Measurements from ENCODE around the gene TMED6.

TMED6 gene

GRCh38 chr16:69329369-69330285, 22.0 kb downstream of the TMED6 start:
- no peak for DNase-seq (ENCODE audit: low spot score)
- Histone ChIP-seq H3K27ac (peak overlapping the region in 1 of 2 donors; percentile 92), H3K4me3 (peak overlapping the region; percentile 84)
- no peak for TF ChIP-seq CTCF (IDR thresholded peaks at IDR 0.05)

- TF ChIP-seq CTCF (IDR thresholded peaks at IDR 0.05), result no peak
- DNase-seq (ENCODE audit: low spot score), result no peak
- Histone ChIP-seq H3K27ac (no peak overlapping the region), H3K4me3 (peak overlapping the region; percentile 84)
Observed at GRCh38 chr16:69328854-69329316, 22.7 kb downstream of the TMED6 start.

- H3K27ac ChIP-seq, result no peak overlapping the region
- no peak overlapping the region for H3K4me3 ChIP-seq
- no peak for DNase-seq (ENCODE audit: low spot score)
- no peak for TF ChIP-seq CTCF (IDR thresholded peaks at IDR 0.05)
Observed at GRCh38 chr16:69327585-69328310, 23.8 kb downstream of the TMED6 start.

- TF ChIP-seq CTCF (IDR thresholded peaks at IDR 0.05), result no peak
- peak; percentile 64 for DNase-seq (ENCODE audit: low spot score)
- H3K27ac ChIP-seq, result no peak overlapping the region
- no peak overlapping the region for H3K4me3 ChIP-seq
Observed at GRCh38 chr16:69326172-69326873, 25.3 kb downstream of the TMED6 start.

GRCh38 chr16:69325784-69326171, 25.8 kb downstream of the TMED6 start:
- TF ChIP-seq CTCF (IDR thresholded peaks at IDR 0.05), result no peak
- peak; percentile 68 for DNase-seq (ENCODE audit: low spot score)
- Histone ChIP-seq H3K27ac (no peak overlapping the region), H3K4me3 (no peak overlapping the region)

GRCh38 chr16:69324585-69325253, 26.9 kb downstream of the TMED6 start:
- TF ChIP-seq CTCF (IDR thresholded peaks at IDR 0.05), result no peak
- DNase-seq (ENCODE audit: low spot score), result peak; percentile 65
- Histone ChIP-seq H3K27ac (no peak overlapping the region), H3K4me3 (no peak overlapping the region)
